ENCODE measurements around the gene PDE10A.

The PDE10A gene

DNA sequence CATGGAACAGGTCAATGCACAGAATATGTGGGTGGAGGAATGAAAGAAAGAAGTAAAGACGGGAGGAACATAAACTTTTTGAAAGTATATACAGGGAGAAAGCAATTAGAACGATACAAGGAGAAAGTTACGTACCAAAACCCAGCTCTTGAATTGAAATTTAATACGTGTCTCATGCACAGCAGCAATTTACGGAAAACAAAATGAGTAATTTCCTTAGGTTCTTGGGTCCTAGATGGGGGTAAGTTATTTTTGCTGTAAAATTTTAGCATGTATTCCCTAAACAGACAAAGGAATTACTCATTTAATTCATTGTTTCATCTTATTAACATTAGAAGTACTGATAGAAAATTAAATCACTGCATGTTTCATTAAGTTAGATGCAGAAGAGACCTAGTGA is 75.8 kb downstream of the PDE10A start:
- no peaks in the 10 kb centered on the region for H3K27me3 ChIP-seq (ENCODE audit: insufficient read depth, poor library complexity, severe bottlenecking)
- no peak for ATAC-seq (ENCODE audit: low read depth)
- TF ChIP-seq, protein P1, sequence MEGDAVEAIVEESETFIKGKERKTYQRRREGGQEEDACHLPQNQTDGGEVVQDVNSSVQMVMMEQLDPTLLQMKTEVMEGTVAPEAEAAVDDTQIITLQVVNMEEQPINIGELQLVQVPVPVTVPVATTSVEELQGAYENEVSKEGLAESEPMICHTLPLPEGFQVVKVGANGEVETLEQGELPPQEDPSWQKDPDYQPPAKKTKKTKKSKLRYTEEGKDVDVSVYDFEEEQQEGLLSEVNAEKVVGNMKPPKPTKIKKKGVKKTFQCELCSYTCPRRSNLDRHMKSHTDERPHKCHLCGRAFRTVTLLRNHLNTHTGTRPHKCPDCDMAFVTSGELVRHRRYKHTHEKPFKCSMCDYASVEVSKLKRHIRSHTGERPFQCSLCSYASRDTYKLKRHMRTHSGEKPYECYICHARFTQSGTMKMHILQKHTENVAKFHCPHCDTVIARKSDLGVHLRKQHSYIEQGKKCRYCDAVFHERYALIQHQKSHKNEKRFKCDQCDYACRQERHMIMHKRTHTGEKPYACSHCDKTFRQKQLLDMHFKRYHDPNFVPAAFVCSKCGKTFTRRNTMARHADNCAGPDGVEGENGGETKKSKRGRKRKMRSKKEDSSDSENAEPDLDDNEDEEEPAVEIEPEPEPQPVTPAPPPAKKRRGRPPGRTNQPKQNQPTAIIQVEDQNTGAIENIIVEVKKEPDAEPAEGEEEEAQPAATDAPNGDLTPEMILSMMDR (IDR thresholded peaks at IDR 0.05; ENCODE audit: poor library complexity, severe bottlenecking), result no peak

DNA sequence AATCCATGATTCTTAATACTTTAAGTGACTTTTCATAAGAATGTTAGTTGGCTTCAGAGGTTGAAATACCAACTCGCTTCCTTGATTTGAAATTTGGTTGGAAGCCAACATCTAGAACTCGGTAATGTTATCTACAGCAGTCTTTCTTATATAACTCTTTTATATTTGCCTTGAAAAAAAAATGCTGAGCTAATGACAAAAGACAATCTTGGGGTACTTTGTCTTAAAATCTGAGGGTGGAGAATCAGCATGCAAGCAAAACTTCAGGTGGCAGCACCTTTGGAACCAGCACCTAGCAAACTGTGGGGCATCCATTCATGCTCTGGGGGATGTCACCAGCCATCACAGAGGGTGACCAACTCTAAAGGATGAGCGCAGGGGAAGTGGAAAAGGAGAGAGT is 76.3 kb downstream of the PDE10A start:
- Histone ChIP-seq H3K4me1 (ENCODE audit: insufficient read depth, poor library complexity, severe bottlenecking) (no peaks in the 10 kb centered on the region), H3K27ac (ENCODE audit: poor library complexity, severe bottlenecking) (no peak overlapping the region), H3K27me3 (ENCODE audit: insufficient read depth, poor library complexity, severe bottlenecking) (no peaks in the 10 kb centered on the region), H3K36me3 (ENCODE audit: low read depth) (no peaks in the 10 kb centered on the region), H3K9me3 (ENCODE audit: severe bottlenecking) (no peaks in the 10 kb centered on the region), H3K4me3 (ENCODE audit: severe bottlenecking) (no peak overlapping the region)
- ATAC-seq (ENCODE audit: low read depth) (no peak), DNase-seq (ENCODE audit: low spot score) (no peak)
- TF ChIP-seq, protein P1 (IDR thresholded peaks at IDR 0.05; ENCODE audit: poor library complexity, severe bottlenecking), result no peak

More for the DNA sequence above, 75.8 kb downstream of the PDE10A start:
- Histone ChIP-seq H3K4me1 (ENCODE audit: insufficient read depth, poor library complexity, severe bottlenecking) (no peaks in the 10 kb centered on the region), H3K4me3 (ENCODE audit: severe bottlenecking) (no peak overlapping the region), H3K27ac (ENCODE audit: poor library complexity, severe bottlenecking) (no peak overlapping the region), H3K36me3 (ENCODE audit: low read depth) (no peaks in the 10 kb centered on the region), H3K9me3 (ENCODE audit: severe bottlenecking) (no peaks in the 10 kb centered on the region)
- no peak for DNase-seq (ENCODE audit: low spot score)

DNA sequence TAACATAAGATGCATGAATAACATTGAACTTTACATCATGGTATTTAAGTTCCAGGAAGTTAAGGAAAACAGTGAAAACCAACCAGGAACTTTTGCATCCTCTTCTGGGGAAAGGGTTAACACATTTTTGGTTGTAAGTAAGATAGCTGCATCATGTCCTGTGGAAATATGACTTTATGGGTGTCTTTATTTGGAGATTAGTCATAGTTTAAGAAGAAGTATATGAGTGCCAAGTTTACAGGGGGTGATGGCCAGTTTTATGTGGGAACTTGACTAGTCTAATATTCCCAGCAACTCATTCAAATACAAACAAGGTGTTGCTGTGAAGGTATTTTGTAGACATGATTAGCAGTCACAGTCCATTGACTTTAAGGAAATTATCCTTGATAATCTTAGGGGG is 78.0 kb downstream of the PDE10A start:
- Histone ChIP-seq H3K27ac (ENCODE audit: poor library complexity, severe bottlenecking) (no peak overlapping the region), H3K4me3 (ENCODE audit: severe bottlenecking) (no peak overlapping the region), H3K27me3 (ENCODE audit: insufficient read depth, poor library complexity, severe bottlenecking) (no peaks in the 10 kb centered on the region), H3K4me1 (ENCODE audit: insufficient read depth, poor library complexity, severe bottlenecking) (no peaks in the 10 kb centered on the region), H3K36me3 (ENCODE audit: low read depth) (no peaks in the 10 kb centered on the region), H3K9me3 (ENCODE audit: severe bottlenecking) (no peaks in the 10 kb centered on the region)
- ATAC-seq (ENCODE audit: low read depth) (no peak; the same call in 2 of the 3 replicates), DNase-seq (ENCODE audit: low spot score) (no peak)
- TF ChIP-seq, protein P1 (IDR thresholded peaks at IDR 0.05; ENCODE audit: poor library complexity, severe bottlenecking), result no peak

DNA sequence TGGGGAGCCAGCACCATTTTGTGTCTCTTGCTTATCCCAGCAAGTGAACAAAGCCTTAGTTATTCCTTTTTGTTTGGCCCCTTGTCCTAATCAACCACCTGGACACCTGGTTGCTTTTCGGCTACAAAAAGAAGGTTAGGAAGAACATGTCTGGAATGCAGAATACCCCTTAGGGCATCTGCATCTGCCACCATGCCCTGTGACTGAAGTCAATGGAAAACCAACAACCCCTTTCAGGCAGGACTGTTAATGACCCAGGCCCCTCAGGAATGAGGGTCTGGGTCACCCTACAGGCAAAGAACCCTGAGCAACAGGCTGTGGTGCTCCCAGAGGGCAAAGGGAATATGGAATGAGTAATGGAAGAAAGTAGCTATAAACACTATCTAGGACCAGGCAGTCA is 78.5 kb downstream of the PDE10A start:
- no peak for ATAC-seq (ENCODE audit: low read depth)
- DNase-seq (ENCODE audit: low spot score), result no peak
- no peaks in the 10 kb centered on the region for H3K27me3 ChIP-seq (ENCODE audit: insufficient read depth, poor library complexity, severe bottlenecking)
- no peaks in the 10 kb centered on the region for H3K36me3 ChIP-seq (ENCODE audit: low read depth)
- no peak overlapping the region for H3K4me3 ChIP-seq (ENCODE audit: severe bottlenecking)
- H3K4me1 ChIP-seq (ENCODE audit: insufficient read depth, poor library complexity, severe bottlenecking), result no peaks in the 10 kb centered on the region
- H3K27ac ChIP-seq (ENCODE audit: poor library complexity, severe bottlenecking), result no peak overlapping the region
- TF ChIP-seq, protein P1 (IDR thresholded peaks at IDR 0.05; ENCODE audit: poor library complexity, severe bottlenecking), result no peak
- H3K9me3 ChIP-seq (ENCODE audit: severe bottlenecking), result no peaks in the 10 kb centered on the region

DNA sequence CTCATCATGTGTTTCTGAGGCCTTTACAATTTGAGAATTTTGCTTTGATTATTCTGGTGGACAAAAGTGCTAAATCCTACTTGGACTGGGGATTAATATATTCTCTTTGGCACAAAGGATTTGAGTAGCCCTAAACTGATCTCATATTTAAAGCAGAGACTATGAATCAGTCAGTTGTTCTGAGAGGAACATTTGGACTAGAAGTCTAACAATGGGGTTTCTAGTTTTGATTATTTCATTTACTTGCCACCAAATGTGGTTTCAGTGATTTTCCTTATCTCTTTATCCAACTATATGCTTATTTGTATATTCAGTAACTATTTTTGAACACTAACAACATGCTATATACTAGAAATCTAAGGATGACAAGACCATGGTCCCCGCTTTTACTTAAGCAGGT is 81.4 kb downstream of the PDE10A start:
- H3K36me3 ChIP-seq (ENCODE audit: low read depth), result no peaks in the 10 kb centered on the region
- ATAC-seq (ENCODE audit: low read depth), result no peak
- H3K27me3 ChIP-seq (ENCODE audit: insufficient read depth, poor library complexity, severe bottlenecking), result no peaks in the 10 kb centered on the region
- DNase-seq (ENCODE audit: low spot score), result no peak
- no peaks in the 10 kb centered on the region for H3K9me3 ChIP-seq (ENCODE audit: severe bottlenecking)
- TF ChIP-seq, protein P1 (IDR thresholded peaks at IDR 0.05; ENCODE audit: poor library complexity, severe bottlenecking), result no peak
- H3K4me1 ChIP-seq (ENCODE audit: insufficient read depth, poor library complexity, severe bottlenecking), result no peaks in the 10 kb centered on the region
- no peak overlapping the region for H3K27ac ChIP-seq (ENCODE audit: poor library complexity, severe bottlenecking)
- no peak overlapping the region for H3K4me3 ChIP-seq (ENCODE audit: severe bottlenecking)
